Breast epithelium (tissue), 3 donors: ENCODE measurements around the gene GPR183.

Source experiments
- CTCF ChIP-seq, 3 donors: fragments of 450-650 bp; IDR thresholded peaks; one replicate each; pipeline ENCODE4 v1.5.1; 2016 to 2017; ENCODE audit warnings: antibody characterized with exemption in 3 of 3, mild to moderate bottlenecking in 3 of 3, moderate library complexity in 3 of 3
- POLR2A ChIP-seq: fragments of 450-650 bp; IDR thresholded peaks from one replicate; pipeline ENCODE4 v1.6.1; 2016; ENCODE audit warnings: antibody characterized with exemption, mild to moderate bottlenecking, moderate library complexity

- TF ChIP-seq CTCF (IDR thresholded peaks at IDR 0.05) (no peak), POLR2A (no peak)
Observed at GRCh38 chr13:99290894-99291293, 16.3 kb downstream of the GPR183 start.
